ENCODE results near the gene TPO.
"Not testable (repeated sequence)": the region's sequence is repeated elsewhere in the genome, so short reads cannot be mapped to it uniquely, and the experiment has no call there.

Gene TPO

DNA sequence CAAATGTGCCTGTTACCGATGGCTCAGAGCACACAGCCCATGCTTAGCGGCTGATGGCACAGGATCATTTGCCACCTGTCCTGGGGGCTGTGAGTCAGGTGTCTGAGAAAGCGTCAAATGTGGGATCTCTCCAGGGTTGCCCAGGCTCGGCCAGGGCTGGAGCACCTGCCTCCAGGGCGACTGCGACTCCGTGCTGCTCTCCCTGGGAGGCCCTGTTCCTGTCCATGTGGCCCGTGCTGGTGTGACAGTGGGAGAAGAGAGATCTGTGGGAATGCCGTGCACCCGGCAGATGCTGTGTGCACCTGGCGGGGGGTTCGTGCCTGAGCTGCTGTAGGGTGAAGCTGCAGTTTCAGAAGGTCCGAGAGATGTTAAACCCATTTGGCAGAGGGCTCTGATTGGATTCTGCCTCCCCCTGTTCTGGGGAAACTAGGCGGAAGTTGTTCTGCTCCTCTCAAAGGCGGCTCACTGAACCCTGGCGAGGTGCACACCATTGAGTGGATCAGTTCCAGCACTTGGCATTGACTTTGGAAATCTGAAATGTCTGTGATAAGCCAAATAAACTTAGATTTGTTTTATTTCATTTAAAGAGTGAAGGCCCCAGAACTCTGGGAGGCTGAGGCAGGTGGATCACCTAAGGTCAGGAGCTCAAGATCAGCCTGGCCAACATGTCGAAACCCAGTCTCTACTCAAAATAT lies 34.7 kb upstream of the TPO start:
- Histone ChIP-seq H3K27ac (ENCODE audit: low read depth, low read length) (no peak overlapping the region), H3K36me3 (ENCODE audit: control insufficient read depth in 1 of 2, insufficient read depth in 2 of 2, low read length in 2 of 2) (no peaks in the 10 kb centered on the region), H3K4me1 (ENCODE audit: control insufficient read depth in 1 of 2, insufficient read depth in 2 of 2, low read length in 2 of 2) (no peaks in the 10 kb centered on the region), H3K9me3 (ENCODE audit: control insufficient read depth in 1 of 2, low read length in 2 of 2) (no peaks in the 10 kb centered on the region), H3K27me3 (ENCODE audit: control insufficient read depth in 1 of 2, insufficient read depth in 2 of 2, low read length in 2 of 2) (no peaks in the 10 kb centered on the region), H3K9ac (ENCODE audit: low read depth in 1 of 2, low read length in 2 of 2) (no peak overlapping the region), H3K4me3 (ENCODE audit: low read depth in 1 of 2, low read length in 2 of 2) (no peak overlapping the region)

DNA sequence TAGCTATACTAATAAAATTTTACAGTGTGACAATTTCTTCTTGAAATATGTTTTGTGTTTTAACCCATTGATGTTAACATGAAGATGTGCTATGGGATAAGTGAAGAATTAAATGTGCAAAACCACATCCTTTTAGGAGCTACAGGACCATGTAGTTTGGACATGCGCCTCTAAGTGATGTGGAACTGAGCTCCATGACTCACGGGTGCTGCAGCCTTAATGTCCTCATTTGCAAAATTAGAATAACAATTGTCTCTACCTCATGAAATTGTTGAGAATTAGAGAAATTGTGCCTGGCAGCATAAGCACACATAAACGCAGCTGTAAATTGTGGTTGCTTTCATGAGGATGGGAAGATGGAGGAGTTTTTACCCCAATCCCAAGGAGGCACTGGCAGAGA lies 31.6 kb upstream of the TPO start:
- no peaks in the 10 kb centered on the region for H3K9me3 ChIP-seq (ENCODE audit: control insufficient read depth in 1 of 2, low read length in 2 of 2)
- H3K9ac ChIP-seq (ENCODE audit: low read depth in 1 of 2, low read length in 2 of 2): no peak overlapping the region
- H3K27ac ChIP-seq (ENCODE audit: low read depth, low read length): no peak overlapping the region
- H3K27me3 ChIP-seq (ENCODE audit: control insufficient read depth in 1 of 2, insufficient read depth in 2 of 2, low read length in 2 of 2): no peaks in the 10 kb centered on the region
- H3K4me1 ChIP-seq (ENCODE audit: control insufficient read depth in 1 of 2, insufficient read depth in 2 of 2, low read length in 2 of 2): no peaks in the 10 kb centered on the region
- no peak overlapping the region for H3K4me3 ChIP-seq (ENCODE audit: low read depth in 1 of 2, low read length in 2 of 2)
- H3K36me3 ChIP-seq (ENCODE audit: control insufficient read depth in 1 of 2, insufficient read depth in 2 of 2, low read length in 2 of 2): no peaks in the 10 kb centered on the region

DNA sequence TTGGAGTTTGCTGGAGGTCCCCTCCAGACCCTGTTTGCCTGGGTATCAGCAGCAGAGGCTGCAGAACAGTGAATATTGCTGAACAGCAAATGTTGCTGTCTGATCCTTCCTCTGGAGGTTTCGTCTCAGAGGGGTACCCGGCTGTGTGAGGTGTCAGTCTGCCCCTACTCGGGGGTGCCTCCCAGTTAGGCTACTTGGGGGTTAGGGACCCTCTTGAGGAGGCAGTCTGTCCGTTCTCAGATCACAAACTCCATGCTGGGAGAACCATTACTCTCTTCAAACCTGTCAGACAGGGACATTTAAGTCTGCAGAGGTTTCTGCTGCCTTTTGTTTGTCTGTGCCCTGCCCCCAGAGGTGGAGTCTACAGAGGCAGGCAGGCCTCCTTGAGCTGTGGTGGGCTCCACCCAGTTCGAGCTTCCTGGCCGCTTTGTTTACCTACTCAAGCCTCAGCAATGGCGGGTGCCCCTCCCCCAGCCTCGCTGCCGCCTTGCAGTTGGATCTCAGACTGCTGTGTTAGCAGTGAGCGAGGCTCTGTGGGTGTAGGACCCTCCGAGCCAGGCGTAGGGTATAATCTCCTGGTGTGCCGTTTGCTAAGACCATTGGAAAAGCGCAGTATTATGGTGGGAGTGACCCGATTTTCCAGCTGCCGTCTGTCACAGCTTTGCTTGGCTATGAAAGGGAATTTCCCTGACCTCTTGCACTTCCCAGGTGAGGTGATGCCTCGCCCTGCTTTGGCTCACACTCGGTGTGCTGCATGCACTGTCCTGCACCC lies 25.1 kb upstream of the TPO start:
- H3K27me3 ChIP-seq (ENCODE audit: control insufficient read depth in 1 of 2, insufficient read depth in 2 of 2, low read length in 2 of 2); H3K9me3 ChIP-seq (ENCODE audit: control insufficient read depth in 1 of 2, low read length in 2 of 2); H3K9ac ChIP-seq (ENCODE audit: low read depth in 1 of 2, low read length in 2 of 2); H3K4me1 ChIP-seq (ENCODE audit: control insufficient read depth in 1 of 2, insufficient read depth in 2 of 2, low read length in 2 of 2); H3K27ac ChIP-seq (ENCODE audit: low read depth, low read length); H3K36me3 ChIP-seq (ENCODE audit: control insufficient read depth in 1 of 2, insufficient read depth in 2 of 2, low read length in 2 of 2); H3K4me3 ChIP-seq (ENCODE audit: low read depth in 1 of 2, low read length in 2 of 2): not testable (repeated sequence)

DNA sequence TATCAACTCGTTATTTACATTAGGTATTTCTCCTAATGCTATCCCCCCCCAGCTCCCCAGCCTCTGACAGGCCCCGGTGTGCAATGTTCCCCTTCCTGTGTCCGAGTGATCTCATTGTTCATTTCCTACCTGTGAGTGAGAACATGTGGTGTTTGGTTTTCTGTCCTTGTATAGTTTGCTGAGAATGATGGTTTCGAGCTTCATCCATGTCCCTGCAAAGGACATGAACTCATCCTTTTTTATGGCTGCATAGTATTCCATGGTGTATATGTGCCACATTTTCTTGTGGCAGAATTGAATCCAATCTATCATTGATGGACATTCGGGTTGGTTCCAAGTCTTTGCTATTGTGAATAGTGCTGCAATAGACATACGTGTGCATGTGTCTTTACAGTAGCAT lies 23.1 kb upstream of the TPO start:
- not testable (repeated sequence) for H3K4me3 ChIP-seq (ENCODE audit: low read depth in 1 of 2, low read length in 2 of 2); H3K9ac ChIP-seq (ENCODE audit: low read depth in 1 of 2, low read length in 2 of 2); H3K27me3 ChIP-seq (ENCODE audit: control insufficient read depth in 1 of 2, insufficient read depth in 2 of 2, low read length in 2 of 2); H3K4me1 ChIP-seq (ENCODE audit: control insufficient read depth in 1 of 2, insufficient read depth in 2 of 2, low read length in 2 of 2); H3K36me3 ChIP-seq (ENCODE audit: control insufficient read depth in 1 of 2, insufficient read depth in 2 of 2, low read length in 2 of 2); H3K27ac ChIP-seq (ENCODE audit: low read depth, low read length); H3K9me3 ChIP-seq (ENCODE audit: control insufficient read depth in 1 of 2, low read length in 2 of 2)

DNA sequence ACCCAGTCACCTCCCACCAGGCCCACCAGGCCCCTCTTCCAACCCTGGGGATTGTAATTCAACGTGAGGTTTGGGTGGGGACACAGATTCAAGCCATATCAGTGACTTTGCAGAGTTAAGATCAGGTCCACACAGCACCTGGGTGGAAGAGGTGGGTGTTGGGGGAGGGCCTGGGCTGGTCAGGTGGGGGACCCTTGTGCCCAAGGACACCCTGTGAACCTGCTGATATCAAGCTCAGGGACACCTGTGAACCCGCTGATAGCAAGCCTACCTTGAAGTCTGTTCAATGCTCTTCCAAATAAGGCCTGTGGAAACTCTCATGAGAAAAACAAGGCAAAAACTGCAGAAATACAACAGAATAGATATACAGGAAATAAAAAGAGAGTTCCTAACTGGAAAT lies 19.9 kb upstream of the TPO start:
- Histone ChIP-seq H3K27me3 (ENCODE audit: control insufficient read depth in 1 of 2, insufficient read depth in 2 of 2, low read length in 2 of 2) (no peaks in the 10 kb centered on the region), H3K9ac (ENCODE audit: low read depth in 1 of 2, low read length in 2 of 2) (no peak overlapping the region), H3K4me1 (ENCODE audit: control insufficient read depth in 1 of 2, insufficient read depth in 2 of 2, low read length in 2 of 2) (no peaks in the 10 kb centered on the region), H3K9me3 (ENCODE audit: control insufficient read depth in 1 of 2, low read length in 2 of 2) (no peaks in the 10 kb centered on the region), H3K36me3 (ENCODE audit: control insufficient read depth in 1 of 2, insufficient read depth in 2 of 2, low read length in 2 of 2) (no peaks in the 10 kb centered on the region), H3K4me3 (ENCODE audit: low read depth in 1 of 2, low read length in 2 of 2) (no peak overlapping the region), H3K27ac (ENCODE audit: low read depth, low read length) (no peak overlapping the region)

DNA sequence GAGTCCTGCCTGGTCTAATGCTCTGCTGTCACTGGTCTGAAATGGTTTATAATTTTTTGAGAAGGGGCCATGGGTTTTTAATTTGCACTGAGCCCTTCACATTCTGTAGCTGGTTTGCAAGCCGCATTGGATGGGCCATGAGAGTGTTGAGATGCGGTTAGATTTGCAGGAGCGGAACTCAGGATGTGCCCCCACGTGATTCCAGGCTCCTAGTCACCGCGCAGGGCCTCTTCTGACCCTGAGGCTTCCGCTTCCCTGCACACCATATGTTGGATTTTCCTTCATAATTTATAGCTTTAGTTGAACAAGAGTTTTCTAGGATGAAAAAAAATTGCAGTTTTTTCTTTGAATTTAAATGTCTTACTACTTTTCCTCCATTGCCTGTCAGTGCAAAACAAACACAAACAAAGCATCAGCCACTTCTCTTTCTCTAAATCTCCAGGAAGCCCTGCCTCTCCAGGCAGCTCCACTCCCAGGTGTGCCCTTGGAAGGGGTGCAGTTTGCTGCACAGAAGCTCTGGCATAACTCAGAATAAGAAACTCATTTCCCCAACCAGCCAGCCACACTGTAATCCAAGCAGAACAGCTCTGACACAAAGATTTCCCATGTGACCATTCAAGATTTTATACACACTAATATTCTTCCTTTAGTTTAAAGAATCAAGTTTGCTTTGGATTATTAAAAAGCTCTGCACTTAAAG lies 18.4 kb upstream of the TPO start:
- no peak overlapping the region for H3K9ac ChIP-seq (ENCODE audit: low read depth in 1 of 2, low read length in 2 of 2)
- H3K4me3 ChIP-seq (ENCODE audit: low read depth in 1 of 2, low read length in 2 of 2): no peak overlapping the region
- H3K4me1 ChIP-seq (ENCODE audit: control insufficient read depth in 1 of 2, insufficient read depth in 2 of 2, low read length in 2 of 2): no peaks in the 10 kb centered on the region
- H3K27ac ChIP-seq (ENCODE audit: low read depth, low read length): no peak overlapping the region
- no peaks in the 10 kb centered on the region for H3K36me3 ChIP-seq (ENCODE audit: control insufficient read depth in 1 of 2, insufficient read depth in 2 of 2, low read length in 2 of 2)
- no peaks in the 10 kb centered on the region for H3K27me3 ChIP-seq (ENCODE audit: control insufficient read depth in 1 of 2, insufficient read depth in 2 of 2, low read length in 2 of 2)
- H3K9me3 ChIP-seq (ENCODE audit: control insufficient read depth in 1 of 2, low read length in 2 of 2): no peaks in the 10 kb centered on the region

DNA sequence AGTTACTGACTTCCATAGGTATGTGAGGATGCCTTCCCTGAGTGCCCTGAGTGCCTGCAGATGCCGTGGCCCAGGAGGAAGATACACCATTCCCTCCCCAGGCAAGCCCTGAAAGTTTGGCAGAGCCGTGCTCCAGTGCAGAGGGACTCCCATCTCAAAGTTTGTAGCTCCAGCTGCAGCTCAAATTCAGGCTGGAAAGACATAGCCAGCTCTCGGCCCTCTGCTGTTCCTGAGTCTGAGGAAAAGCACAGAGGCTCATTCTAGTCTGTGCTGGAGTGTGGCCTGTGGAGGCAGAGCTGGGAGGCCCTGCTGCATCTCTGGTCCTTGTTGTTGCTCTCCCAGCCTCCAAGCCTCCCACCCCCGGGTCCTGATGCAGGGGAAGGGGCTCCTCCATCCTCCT lies 15.9 kb upstream of the TPO start:
- Histone ChIP-seq H3K4me3 (ENCODE audit: low read depth in 1 of 2, low read length in 2 of 2) (no peak overlapping the region), H3K27me3 (ENCODE audit: control insufficient read depth in 1 of 2, insufficient read depth in 2 of 2, low read length in 2 of 2) (no peaks in the 10 kb centered on the region), H3K27ac (ENCODE audit: low read depth, low read length) (no peak overlapping the region), H3K36me3 (ENCODE audit: control insufficient read depth in 1 of 2, insufficient read depth in 2 of 2, low read length in 2 of 2) (no peaks in the 10 kb centered on the region), H3K4me1 (ENCODE audit: control insufficient read depth in 1 of 2, insufficient read depth in 2 of 2, low read length in 2 of 2) (no peaks in the 10 kb centered on the region), H3K9ac (ENCODE audit: low read depth in 1 of 2, low read length in 2 of 2) (no peak overlapping the region), H3K9me3 (ENCODE audit: control insufficient read depth in 1 of 2, low read length in 2 of 2) (no peaks in the 10 kb centered on the region)

DNA sequence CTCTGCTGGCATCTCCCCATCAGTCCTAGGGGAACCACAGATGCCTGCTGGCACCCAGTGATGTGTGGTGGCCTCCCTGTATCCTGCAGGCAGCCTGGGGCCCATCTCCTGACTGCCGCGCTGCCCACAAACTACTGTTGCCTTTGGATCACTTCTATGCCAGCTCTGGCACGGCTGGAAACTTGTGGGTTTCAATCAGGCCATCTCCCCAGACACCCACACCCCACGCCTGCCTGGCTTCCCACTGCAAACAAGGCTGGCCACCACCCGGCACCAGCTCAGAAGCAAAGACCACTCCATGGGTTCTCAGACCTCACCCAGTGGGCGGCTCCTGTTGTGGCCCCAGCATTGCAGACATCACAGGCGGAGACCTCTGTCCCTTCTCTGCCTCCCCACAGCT lies 15.1 kb upstream of the TPO start:
- no peaks in the 10 kb centered on the region for H3K27me3 ChIP-seq (ENCODE audit: control insufficient read depth in 1 of 2, insufficient read depth in 2 of 2, low read length in 2 of 2)
- H3K4me3 ChIP-seq (ENCODE audit: low read depth in 1 of 2, low read length in 2 of 2): no peak overlapping the region
- H3K9me3 ChIP-seq (ENCODE audit: control insufficient read depth in 1 of 2, low read length in 2 of 2): no peaks in the 10 kb centered on the region
- no peaks in the 10 kb centered on the region for H3K36me3 ChIP-seq (ENCODE audit: control insufficient read depth in 1 of 2, insufficient read depth in 2 of 2, low read length in 2 of 2)
- no peak overlapping the region for H3K9ac ChIP-seq (ENCODE audit: low read depth in 1 of 2, low read length in 2 of 2)
- H3K4me1 ChIP-seq (ENCODE audit: control insufficient read depth in 1 of 2, insufficient read depth in 2 of 2, low read length in 2 of 2): no peaks in the 10 kb centered on the region
- H3K27ac ChIP-seq (ENCODE audit: low read depth, low read length): no peak overlapping the region

DNA sequence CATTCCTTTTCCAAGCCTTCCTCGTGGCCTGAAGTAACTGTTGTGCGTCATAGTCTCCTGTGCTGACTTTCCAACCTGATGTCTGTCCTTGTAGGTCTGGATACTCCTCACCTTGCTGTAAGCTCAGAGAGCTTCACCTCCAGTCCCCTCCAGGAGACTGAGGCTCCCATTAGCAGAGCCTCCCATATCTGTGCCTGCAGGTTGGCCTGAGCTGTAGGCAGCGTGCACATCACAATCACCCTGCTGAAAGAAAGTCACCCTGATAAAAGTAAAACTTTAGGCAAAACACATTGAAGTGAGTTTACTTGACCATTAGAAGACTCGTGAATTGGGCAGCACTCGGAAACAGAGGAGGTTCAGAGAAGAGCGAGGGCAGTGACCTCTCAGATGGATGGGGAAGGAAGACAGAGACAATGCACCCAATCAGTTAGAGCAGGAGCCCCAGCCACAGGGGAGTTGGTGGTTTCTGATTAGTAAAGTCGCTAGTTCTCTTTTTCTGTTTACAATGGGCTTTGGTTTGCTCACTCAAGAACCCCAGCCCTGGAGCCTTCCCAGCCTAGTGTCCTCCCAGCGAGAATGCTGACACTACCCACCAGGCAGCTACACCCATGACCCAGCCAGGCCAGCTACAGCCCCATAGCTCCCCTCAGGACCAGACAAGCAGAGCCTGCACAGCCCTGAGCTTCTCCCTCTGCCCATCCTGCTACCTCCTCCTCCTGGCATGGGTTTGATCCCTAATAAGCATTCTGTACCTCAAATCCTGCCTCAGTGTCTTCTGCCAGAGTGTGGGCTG lies 12.1 kb upstream of the TPO start:
- no peaks in the 10 kb centered on the region for H3K27me3 ChIP-seq (ENCODE audit: control insufficient read depth in 1 of 2, insufficient read depth in 2 of 2, low read length in 2 of 2)
- H3K9ac ChIP-seq (ENCODE audit: low read depth in 1 of 2, low read length in 2 of 2): no peak overlapping the region
- no peak overlapping the region for H3K4me3 ChIP-seq (ENCODE audit: low read depth in 1 of 2, low read length in 2 of 2)
- H3K9me3 ChIP-seq (ENCODE audit: control insufficient read depth in 1 of 2, low read length in 2 of 2): no peaks in the 10 kb centered on the region
- no peaks in the 10 kb centered on the region for H3K36me3 ChIP-seq (ENCODE audit: control insufficient read depth in 1 of 2, insufficient read depth in 2 of 2, low read length in 2 of 2)
- no peak overlapping the region for H3K27ac ChIP-seq (ENCODE audit: low read depth, low read length)
- no peaks in the 10 kb centered on the region for H3K4me1 ChIP-seq (ENCODE audit: control insufficient read depth in 1 of 2, insufficient read depth in 2 of 2, low read length in 2 of 2)

DNA sequence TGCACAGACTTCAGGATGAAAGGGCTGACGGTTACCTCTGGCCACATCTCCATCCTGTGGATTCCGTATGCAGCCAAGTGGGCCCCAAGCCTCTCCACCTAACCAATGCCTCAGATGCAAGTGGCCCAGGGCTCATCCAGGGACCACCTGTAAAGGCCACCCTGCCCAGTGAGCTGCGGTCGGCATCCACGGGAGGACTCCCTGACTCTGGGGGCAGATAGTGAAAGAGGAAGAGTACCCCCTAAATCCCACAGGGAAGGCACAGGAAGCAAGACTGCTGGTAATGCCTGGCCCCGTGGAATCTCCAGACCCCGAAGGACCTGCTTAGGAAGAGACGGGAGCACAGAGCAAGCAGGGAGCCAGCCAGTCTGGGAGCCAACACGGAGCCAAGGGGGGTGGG lies 11.2 kb upstream of the TPO start:
- no peaks in the 10 kb centered on the region for H3K9me3 ChIP-seq (ENCODE audit: control insufficient read depth in 1 of 2, low read length in 2 of 2)
- H3K4me3 ChIP-seq (ENCODE audit: low read depth in 1 of 2, low read length in 2 of 2): no peak overlapping the region
- H3K4me1 ChIP-seq (ENCODE audit: control insufficient read depth in 1 of 2, insufficient read depth in 2 of 2, low read length in 2 of 2): no peaks in the 10 kb centered on the region
- no peaks in the 10 kb centered on the region for H3K27me3 ChIP-seq (ENCODE audit: control insufficient read depth in 1 of 2, insufficient read depth in 2 of 2, low read length in 2 of 2)
- H3K9ac ChIP-seq (ENCODE audit: low read depth in 1 of 2, low read length in 2 of 2): no peak overlapping the region
- H3K36me3 ChIP-seq (ENCODE audit: control insufficient read depth in 1 of 2, insufficient read depth in 2 of 2, low read length in 2 of 2): no peaks in the 10 kb centered on the region
- no peak overlapping the region for H3K27ac ChIP-seq (ENCODE audit: low read depth, low read length)

Data from duodenal mucosa (tissue), 2 donors.